Gastroesophageal sphincter (tissue), 3 donors: Measurements from ENCODE around the gene AREL1.

Experiments
- EP300 ChIP-seq: sonication (generic); formaldehyde crosslinking; IDR thresholded peaks from one replicate; pipeline ENCODE4 v1.6.1; 2017; ENCODE audit warnings: antibody characterized with exemption, mild to moderate bottlenecking
- POLR2A ChIP-seq, 2 donors: fragments of 450-650 bp; IDR thresholded peaks; one replicate each; pipeline ENCODE4 v1.6.1; 2017; ENCODE audit warnings: antibody characterized with exemption in 2 of 2, mild to moderate bottlenecking in 2 of 2, moderate library complexity in 1 of 2
- TF ChIP-seq, protein P1 (sequence below), 4 experiments: fragments of 200-600 bp in 2 of 4; fragments of 450-650 bp in 2 of 4; sonication (generic) in 1 of 4; IDR thresholded peaks; one replicate each; pipeline ENCODE4 v1.5.1; 2017 to 2019; ENCODE audit warnings: antibody characterized with exemption in 4 of 4, mild to moderate bottlenecking in 2 of 4, moderate library complexity in 2 of 4

DNA sequence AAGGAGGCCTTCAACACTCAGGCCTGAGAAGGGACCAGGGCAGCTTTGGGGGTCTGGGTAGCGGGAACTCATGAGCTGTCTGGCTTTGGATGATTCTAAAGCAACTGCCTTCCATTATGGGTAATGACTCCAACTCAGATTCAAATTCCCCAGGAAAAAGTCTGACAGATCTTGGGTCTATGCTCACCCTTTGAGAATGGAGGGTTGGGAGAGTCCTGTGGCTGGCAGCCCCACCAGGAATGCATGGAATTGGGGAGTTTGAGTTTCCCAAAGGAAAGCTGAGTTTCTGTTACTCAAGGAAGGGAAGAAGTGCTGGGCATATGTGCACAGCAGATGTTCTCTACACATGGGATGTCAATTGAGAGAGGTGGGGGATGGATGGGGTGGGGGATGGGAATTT is 78.4 kb downstream of the AREL1 start:
- TF ChIP-seq, protein P1, sequence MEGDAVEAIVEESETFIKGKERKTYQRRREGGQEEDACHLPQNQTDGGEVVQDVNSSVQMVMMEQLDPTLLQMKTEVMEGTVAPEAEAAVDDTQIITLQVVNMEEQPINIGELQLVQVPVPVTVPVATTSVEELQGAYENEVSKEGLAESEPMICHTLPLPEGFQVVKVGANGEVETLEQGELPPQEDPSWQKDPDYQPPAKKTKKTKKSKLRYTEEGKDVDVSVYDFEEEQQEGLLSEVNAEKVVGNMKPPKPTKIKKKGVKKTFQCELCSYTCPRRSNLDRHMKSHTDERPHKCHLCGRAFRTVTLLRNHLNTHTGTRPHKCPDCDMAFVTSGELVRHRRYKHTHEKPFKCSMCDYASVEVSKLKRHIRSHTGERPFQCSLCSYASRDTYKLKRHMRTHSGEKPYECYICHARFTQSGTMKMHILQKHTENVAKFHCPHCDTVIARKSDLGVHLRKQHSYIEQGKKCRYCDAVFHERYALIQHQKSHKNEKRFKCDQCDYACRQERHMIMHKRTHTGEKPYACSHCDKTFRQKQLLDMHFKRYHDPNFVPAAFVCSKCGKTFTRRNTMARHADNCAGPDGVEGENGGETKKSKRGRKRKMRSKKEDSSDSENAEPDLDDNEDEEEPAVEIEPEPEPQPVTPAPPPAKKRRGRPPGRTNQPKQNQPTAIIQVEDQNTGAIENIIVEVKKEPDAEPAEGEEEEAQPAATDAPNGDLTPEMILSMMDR (IDR thresholded peaks at IDR 0.05) = no peak
- TF ChIP-seq POLR2A (IDR thresholded peaks at IDR 0.05) (no peak), EP300 (no peak)
